ENCODE results near the gene RGS10.

RGS10 gene

DNA sequence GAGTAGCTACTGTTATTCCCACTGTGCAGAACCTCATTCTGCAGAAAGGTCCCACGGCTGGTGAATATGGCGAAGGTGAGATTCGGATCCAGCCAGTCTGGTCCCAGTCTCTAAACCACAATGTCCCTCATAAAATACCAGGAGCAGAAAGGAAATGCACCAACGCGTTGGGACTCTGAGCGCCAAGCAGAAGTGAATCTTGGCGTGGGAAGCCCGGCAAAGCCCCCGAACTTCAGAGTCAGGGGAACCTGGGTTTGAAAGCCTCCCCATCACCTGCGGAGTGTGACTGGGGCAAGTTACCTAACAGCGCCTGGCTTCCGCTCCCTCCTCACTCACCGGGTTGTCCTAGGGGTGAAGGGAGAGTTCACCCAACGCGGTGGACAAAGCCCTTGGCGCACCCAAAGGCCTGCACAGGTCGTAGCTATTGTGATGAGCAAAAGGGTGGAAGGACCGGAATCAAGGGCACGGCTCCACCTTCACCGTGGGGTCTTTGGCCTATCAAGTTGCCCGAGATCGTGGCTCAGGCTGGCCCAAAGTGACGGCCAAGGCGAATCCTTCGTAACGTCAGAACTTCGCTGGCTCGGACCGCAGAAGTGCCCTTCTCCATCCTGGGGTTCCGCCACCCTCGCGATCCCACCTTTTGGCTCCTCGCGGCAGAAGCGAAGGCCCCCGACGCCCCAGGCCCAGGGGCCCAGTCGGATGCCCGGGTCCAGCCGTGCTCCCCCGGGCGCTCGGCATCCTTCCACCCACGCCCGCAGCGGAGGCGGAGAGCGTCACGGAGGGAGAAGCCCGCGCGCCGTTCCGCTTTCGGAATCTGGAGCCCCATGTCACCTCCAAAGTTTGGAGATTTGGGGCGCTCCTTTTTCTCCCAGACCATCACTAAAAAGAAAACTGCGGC is 811 bp downstream of the RGS10 start:
- H3K9me3 ChIP-seq: no peaks in the 10 kb centered on the region
- DNase-seq: no peak
- H3K36me3 ChIP-seq: no peaks in the 10 kb centered on the region
- peak overlapping the region; percentile 54 to 60 for H3K27ac ChIP-seq
- H3K4me3 ChIP-seq: peak overlapping the region; percentile 63 to 74
- TF ChIP-seq, protein P1, sequence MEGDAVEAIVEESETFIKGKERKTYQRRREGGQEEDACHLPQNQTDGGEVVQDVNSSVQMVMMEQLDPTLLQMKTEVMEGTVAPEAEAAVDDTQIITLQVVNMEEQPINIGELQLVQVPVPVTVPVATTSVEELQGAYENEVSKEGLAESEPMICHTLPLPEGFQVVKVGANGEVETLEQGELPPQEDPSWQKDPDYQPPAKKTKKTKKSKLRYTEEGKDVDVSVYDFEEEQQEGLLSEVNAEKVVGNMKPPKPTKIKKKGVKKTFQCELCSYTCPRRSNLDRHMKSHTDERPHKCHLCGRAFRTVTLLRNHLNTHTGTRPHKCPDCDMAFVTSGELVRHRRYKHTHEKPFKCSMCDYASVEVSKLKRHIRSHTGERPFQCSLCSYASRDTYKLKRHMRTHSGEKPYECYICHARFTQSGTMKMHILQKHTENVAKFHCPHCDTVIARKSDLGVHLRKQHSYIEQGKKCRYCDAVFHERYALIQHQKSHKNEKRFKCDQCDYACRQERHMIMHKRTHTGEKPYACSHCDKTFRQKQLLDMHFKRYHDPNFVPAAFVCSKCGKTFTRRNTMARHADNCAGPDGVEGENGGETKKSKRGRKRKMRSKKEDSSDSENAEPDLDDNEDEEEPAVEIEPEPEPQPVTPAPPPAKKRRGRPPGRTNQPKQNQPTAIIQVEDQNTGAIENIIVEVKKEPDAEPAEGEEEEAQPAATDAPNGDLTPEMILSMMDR (IDR thresholded peaks at IDR 0.05): no peak
- peaks cover 0 to 36% (median 18%) of the 10 kb centered on the region in 4 donors for H3K4me1 ChIP-seq
- peaks cover 0 to 4% of the 10 kb centered on the region in 2 donors for H3K27me3 ChIP-seq
- intact Hi-C loops (cut with DNase I; ENCODE audit: low total_unique reads): no loop called here

DNA sequence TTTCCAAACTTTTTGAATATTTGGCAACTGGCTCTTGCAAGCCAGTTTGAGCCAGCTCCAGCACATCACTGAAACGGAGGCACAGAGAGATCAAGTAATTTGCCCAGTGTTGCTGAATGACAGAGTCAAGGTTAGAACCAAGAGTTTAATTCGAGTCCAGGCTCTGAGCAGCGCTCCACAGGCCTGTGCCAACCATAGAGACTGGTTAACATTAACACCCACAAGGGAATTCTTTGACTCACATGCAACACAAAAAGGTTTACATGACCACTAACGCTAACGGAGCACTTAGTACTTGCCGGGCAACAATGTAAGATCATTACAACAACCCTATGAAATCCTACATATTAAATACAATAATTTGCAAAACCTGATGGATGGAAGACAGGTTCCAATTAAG is 1.5 kb downstream of the RGS10 start:
- H3K27me3 ChIP-seq: peaks cover 0 to 4% of the 10 kb centered on the region in 2 donors
- intact Hi-C loops (cut with DNase I; ENCODE audit: low total_unique reads): no loop called here
- H3K9me3 ChIP-seq: no peaks in the 10 kb centered on the region
- H3K36me3 ChIP-seq: no peaks in the 10 kb centered on the region
- TF ChIP-seq, protein P1 (IDR thresholded peaks at IDR 0.05): no peak
- peaks cover 0 to 36% (median 18%) of the 10 kb centered on the region in 4 donors for H3K4me1 ChIP-seq
- no peak for DNase-seq
- H3K4me3 ChIP-seq: peak overlapping the region; percentile 63 to 74
- no peak overlapping the region for H3K27ac ChIP-seq

DNA sequence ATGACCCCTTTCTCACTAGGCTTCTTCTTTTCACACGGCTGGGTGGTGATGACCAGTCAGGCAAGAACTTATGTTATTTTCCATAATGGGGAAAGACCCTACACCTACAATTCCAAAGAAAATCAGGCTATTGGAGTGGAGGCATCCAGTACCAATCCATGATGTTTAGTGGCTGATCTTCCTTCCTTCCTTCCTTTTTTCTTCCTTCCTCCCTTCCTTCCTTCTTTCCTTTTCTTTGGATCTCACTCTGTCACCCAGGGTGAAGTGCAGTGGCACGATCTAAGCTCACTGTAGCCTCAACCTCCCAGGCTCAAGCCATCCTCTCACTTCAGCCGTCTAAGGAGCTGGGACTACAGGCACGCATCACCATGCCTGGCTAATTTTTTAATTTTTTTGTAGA is 2.5 kb downstream of the RGS10 start:
- H3K9me3 ChIP-seq: no peaks in the 10 kb centered on the region
- TF ChIP-seq, protein P1 (IDR thresholded peaks at IDR 0.05): no peak
- H3K36me3 ChIP-seq: no peaks in the 10 kb centered on the region
- intact Hi-C loops (cut with DNase I; ENCODE audit: low total_unique reads): no loop called here
- H3K27me3 ChIP-seq: peaks cover 0 to 4% of the 10 kb centered on the region in 2 donors
- no peak for DNase-seq
- H3K27ac ChIP-seq: no peak overlapping the region
- peaks cover 0 to 36% (median 18%) of the 10 kb centered on the region in 4 donors for H3K4me1 ChIP-seq
- H3K4me3 ChIP-seq: no peak overlapping the region

DNA sequence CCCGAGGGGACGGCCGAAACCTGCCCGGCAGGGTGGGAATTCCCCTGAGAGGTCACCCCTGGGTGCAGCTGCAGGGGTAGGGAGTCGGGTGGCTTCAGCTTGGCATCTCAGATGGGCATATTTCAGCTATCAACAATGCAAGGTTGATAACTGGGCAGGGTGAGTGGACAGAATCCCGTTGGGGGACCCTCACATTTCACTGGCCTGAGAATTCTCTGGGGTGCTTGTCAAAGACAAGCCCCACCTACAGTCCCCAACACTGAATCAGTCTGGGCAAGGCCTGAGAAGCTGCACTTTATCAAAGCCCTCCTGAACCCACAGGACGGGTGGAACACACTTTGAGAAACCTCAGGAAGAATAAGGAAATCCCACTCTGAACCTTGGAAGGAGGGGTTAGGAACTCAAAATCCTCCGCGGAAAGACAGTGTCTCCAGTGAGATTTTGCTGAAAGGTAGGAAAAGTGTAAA is 3.1 kb downstream of the RGS10 start:
- TF ChIP-seq, protein P1 (IDR thresholded peaks at IDR 0.05): no peak
- Histone ChIP-seq H3K9me3 (no peaks in the 10 kb centered on the region), H3K27ac (no peak overlapping the region), H3K36me3 (no peaks in the 10 kb centered on the region), H3K27me3 (peaks cover 0 to 1% of the 10 kb centered on the region in 2 donors), H3K4me3 (no peak overlapping the region), H3K4me1 (peaks cover 0 to 32% (median 18%) of the 10 kb centered on the region in 4 donors)
- DNase-seq: no peak
- intact Hi-C loops (cut with DNase I; ENCODE audit: low total_unique reads): no loop called here

DNA sequence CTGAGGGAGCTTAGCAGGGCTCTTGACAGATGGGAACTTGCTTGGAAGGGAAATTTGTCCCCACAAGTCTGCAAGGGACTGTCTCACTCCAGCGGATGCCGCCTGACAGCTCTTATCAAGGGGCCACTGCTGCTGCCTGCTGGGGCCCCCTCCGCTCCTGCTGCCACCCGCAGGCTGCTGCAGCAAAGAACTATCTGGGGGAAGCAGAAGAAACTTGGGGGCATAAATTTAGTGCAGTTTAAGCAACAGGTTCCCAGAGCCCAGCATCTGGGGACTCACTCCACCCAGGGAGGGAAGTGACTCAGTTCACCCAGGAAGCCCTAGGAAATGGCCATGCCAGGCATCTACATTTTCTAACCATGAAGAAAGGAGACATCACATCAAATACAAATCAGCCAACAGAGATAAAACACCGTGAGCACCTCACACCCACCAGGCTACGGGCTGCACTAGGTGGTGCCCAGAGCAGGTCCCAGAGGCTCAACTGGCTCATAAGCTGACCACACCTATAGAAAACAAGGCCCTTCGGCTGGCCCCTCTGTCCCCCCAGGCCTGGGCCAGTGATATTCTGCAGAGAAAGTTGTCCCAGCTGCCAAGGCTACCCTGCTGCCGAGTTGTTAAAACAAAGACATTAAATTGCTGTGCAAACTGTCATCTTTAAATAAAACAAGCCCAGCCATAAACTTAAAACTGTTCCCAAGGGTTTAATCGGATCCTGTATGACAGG is 3.7 kb downstream of the RGS10 start:
- intact Hi-C loops (cut with DNase I; ENCODE audit: low total_unique reads): no loop called here
- no peaks in the 10 kb centered on the region for H3K36me3 ChIP-seq
- no peaks in the 10 kb centered on the region for H3K27me3 ChIP-seq
- H3K4me3 ChIP-seq: no peak overlapping the region
- peaks cover 0 to 28% (median 16%) of the 10 kb centered on the region in 4 donors for H3K4me1 ChIP-seq
- DNase-seq: no peak
- no peak overlapping the region for H3K27ac ChIP-seq
- H3K9me3 ChIP-seq: no peaks in the 10 kb centered on the region
- TF ChIP-seq, protein P1 (IDR thresholded peaks at IDR 0.05): no peak

Data from tibial artery (tissue), 4 donors.